Measurements from ENCODE around the gene RALB. TPM values are rescaled to one million over a fixed set of nuclear protein-coding genes. Genes with fewer than 3 reads are reported as not detected.
A peak's percentile ranks its signal among the peaks of the same experiment; 100 is the strongest.

The RALB gene
- total and polyA plus RNA-seq, 2 experiments from 2014 or later: 15.2 to 17.4 TPM

- no peak overlapping the region for H3K4me2 ChIP-seq
- no peak overlapping the region for H3K27ac Mint-ChIP-seq
- no peaks in the 10 kb centered on the region for H3K4me1 ChIP-seq (ENCODE audit: insufficient read depth)
- no peaks in the 10 kb centered on the region for H4K20me1 ChIP-seq (replicated peaks; ENCODE audit: insufficient read depth)
- no peaks in the 10 kb centered on the region for H3K9me2 ChIP-seq (ENCODE audit: insufficient read depth)
- TF ChIP-seq EZH2phosphoT487 (IDR thresholded peaks at IDR 0.05; ENCODE audit: unreplicated experiment) (no peak), CTCF (conservative IDR thresholded peaks at IDR 0.05; ENCODE audit: low read depth in 2 of 2) (peak in 1 of 2 experiments; percentile 50; a peak in 3 of 4 replicates)
- peaks cover 17% of the 10 kb centered on the region for H3K27me3 Mint-ChIP-seq (ENCODE audit: insufficient read depth, low read depth, poor library complexity)
- H3K36me3 Mint-ChIP-seq (ENCODE audit: low read depth): no peaks in the 10 kb centered on the region
- H3K4me3 ChIP-seq: no peak overlapping the region
- no peaks in the 10 kb centered on the region for H3K79me2 ChIP-seq (replicated peaks; ENCODE audit: insufficient read depth)
- H2AFZ ChIP-seq: no peak overlapping the region
- peaks cover 8% of the 10 kb centered on the region; the same call in 1 of the 2 replicates for H3K27me3 ChIP-seq (ENCODE audit: insufficient read depth)
- no peaks in the 10 kb centered on the region for H3K36me3 ChIP-seq (ENCODE audit: insufficient read depth)
- H3F3A ChIP-seq (replicated peaks; ENCODE audit: low read depth): no peaks in the 10 kb centered on the region
- H3K9me3 Mint-ChIP-seq: peaks cover 3% of the 10 kb centered on the region; the same call in 2 of the 3 replicates
- H3K4me3 Mint-ChIP-seq: no peak overlapping the region; the same call in 2 of the 3 replicates
- peaks cover 13% of the 10 kb centered on the region for H3K4me1 Mint-ChIP-seq
- DNase-seq (ENCODE audit: low spot score): no peak
- no peak overlapping the region for H3K27ac ChIP-seq (ENCODE audit: low read depth)
- ATAC-seq: peak; percentile 57
Measured at GRCh38 chr2:120336749-120337148, 84.1 kb downstream of the RALB start.

- no peak overlapping the region for H3K4me3 ChIP-seq
- Mint-ChIP-seq H3K27ac (no peak overlapping the region), H3K4me1 (peaks cover 16% of the 10 kb centered on the region), H3K27me3 (ENCODE audit: insufficient read depth, low read depth, poor library complexity) (peaks cover 29% of the 10 kb centered on the region), H3K9me3 (peaks cover 3% of the 10 kb centered on the region; the same call in 2 of the 3 replicates), H3K36me3 (ENCODE audit: low read depth) (no peaks in the 10 kb centered on the region), H3K4me3 (no peak overlapping the region)
- H3K4me2 ChIP-seq: no peak overlapping the region
- H2AFZ ChIP-seq: no peak overlapping the region
- no peak for ATAC-seq
- H3K4me1 ChIP-seq (ENCODE audit: insufficient read depth): no peaks in the 10 kb centered on the region; the same call in 1 of the 2 replicates
- H4K20me1 ChIP-seq (replicated peaks; ENCODE audit: insufficient read depth): 0 out of 2 replicates have a peak, but pooled peaks cover 3% of the 10 kb centered on the region
- no peak for DNase-seq (ENCODE audit: low spot score)
- H3K9me2 ChIP-seq (ENCODE audit: insufficient read depth): no peaks in the 10 kb centered on the region
- no peaks in the 10 kb centered on the region for H3K79me2 ChIP-seq (replicated peaks; ENCODE audit: insufficient read depth)
- no peaks in the 10 kb centered on the region for H3F3A ChIP-seq (replicated peaks; ENCODE audit: low read depth)
- H3K36me3 ChIP-seq (ENCODE audit: insufficient read depth): no peaks in the 10 kb centered on the region
- peaks cover 21% of the 10 kb centered on the region for H3K27me3 ChIP-seq (ENCODE audit: insufficient read depth)
- no peak overlapping the region for H3K27ac ChIP-seq (ENCODE audit: low read depth)
- TF ChIP-seq ZNF462 (CRISPR knock-in tag; IDR thresholded peaks at IDR 0.05) (no peak), REST (IDR thresholded peaks at IDR 0.05; ENCODE audit: unreplicated experiment) (no peak), CREB1 (CRISPR knock-in tag; IDR thresholded peaks at IDR 0.05; ENCODE audit: low read depth) (no peak), JUNB (IDR thresholded peaks at IDR 0.05; ENCODE audit: unreplicated experiment) (no peak), ZNF114 (CRISPR knock-in tag; IDR thresholded peaks at IDR 0.05) (no peak), CTCF (conservative IDR thresholded peaks at IDR 0.05; ENCODE audit: low read depth in 2 of 2) (no peak)
Measured at GRCh38 chr2:120338015-120338414, 85.4 kb downstream of the RALB start.

Data from GM23338 (cell line).